Uterus (tissue), 2 donors: ENCODE data around the gene IZUMO1R.
"Not testable (repeated sequence)": the region's sequence is repeated elsewhere in the genome, so short reads cannot be mapped to it uniquely, and the experiment has no call there.

ENCODE experiments used
- POLR2A ChIP-seq, 2 donors: fragments of 450-650 bp; IDR thresholded peaks; one replicate each; pipeline ENCODE4 v1.6.1; 2016; ENCODE audit warnings: antibody characterized with exemption in 2 of 2, mild to moderate bottlenecking in 1 of 2, moderate library complexity in 1 of 2
- TF ChIP-seq, protein P1 (sequence below), 4 experiments: fragments of 200-600 bp in 2 of 4; fragments of 450-650 bp in 2 of 4; sonication (generic) in 2 of 4; IDR thresholded peaks; one replicate each; pipeline ENCODE4 v1.5.1; 2016 to 2019; ENCODE audit warnings: antibody characterized with exemption in 4 of 4, mild to moderate bottlenecking in 2 of 4, moderate library complexity in 1 of 4

DNA sequence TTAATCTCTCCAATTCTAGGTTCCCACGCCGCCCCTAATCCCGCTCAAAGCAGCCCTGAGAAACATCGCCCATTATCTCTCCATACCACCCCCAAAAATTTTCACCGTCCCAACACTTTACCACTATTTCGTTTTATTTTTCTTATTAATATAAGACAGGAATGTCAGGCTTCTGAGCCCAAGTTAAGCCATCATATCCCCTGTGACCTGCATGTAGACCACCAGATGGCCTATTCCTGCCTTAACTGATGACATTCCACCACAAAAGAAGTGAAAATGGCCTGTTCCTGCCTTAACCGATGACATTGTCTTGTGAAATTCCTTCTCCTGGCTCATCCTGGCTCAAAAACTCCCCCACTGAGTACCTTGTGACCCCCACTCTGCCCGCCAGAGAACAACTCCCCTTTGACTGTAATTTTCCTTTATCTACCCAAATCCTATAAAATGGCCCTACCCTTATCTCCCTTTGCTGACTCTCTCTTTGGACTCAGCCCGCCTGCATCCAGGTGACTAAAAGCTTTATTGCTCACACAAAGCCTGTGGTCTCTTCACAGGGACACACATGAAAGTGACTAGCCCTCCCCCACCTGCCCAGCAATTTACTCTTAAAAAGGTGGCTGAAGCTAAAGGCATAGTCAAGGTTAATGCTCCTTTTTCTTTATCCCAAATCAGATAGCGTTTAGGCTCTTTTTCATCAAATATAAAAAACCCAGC lies 46.6 kb downstream of the IZUMO1R start:
- TF ChIP-seq, protein P1, sequence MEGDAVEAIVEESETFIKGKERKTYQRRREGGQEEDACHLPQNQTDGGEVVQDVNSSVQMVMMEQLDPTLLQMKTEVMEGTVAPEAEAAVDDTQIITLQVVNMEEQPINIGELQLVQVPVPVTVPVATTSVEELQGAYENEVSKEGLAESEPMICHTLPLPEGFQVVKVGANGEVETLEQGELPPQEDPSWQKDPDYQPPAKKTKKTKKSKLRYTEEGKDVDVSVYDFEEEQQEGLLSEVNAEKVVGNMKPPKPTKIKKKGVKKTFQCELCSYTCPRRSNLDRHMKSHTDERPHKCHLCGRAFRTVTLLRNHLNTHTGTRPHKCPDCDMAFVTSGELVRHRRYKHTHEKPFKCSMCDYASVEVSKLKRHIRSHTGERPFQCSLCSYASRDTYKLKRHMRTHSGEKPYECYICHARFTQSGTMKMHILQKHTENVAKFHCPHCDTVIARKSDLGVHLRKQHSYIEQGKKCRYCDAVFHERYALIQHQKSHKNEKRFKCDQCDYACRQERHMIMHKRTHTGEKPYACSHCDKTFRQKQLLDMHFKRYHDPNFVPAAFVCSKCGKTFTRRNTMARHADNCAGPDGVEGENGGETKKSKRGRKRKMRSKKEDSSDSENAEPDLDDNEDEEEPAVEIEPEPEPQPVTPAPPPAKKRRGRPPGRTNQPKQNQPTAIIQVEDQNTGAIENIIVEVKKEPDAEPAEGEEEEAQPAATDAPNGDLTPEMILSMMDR (IDR thresholded peaks at IDR 0.05) = not testable (repeated sequence)
- TF ChIP-seq POLR2A (IDR thresholded peaks at IDR 0.05) = not testable (repeated sequence)
